SK-N-SH (cell line): Measurements from ENCODE around the gene SRSF3. TPM values are rescaled to one million over a fixed set of nuclear protein-coding genes. Genes with fewer than 3 reads are reported as not detected.

Source experiments
- CTCF ChIA-PET: fragments of 300-600, 350-600 bp; formaldehyde crosslinking; extraction: SDS; loops from one replicate; lab custom pipeline; 2021; lab: Yijun Ruan, JAX
- POLR2A ChIA-PET: fragments of 350-600 bp; sonication (Branson Sonifier 250); formaldehyde crosslinking; extraction: SDS; loops from one replicate; lab custom pipeline; 2020; ENCODE audit warnings: antibody characterized with exemption, inconsistent platforms; lab: Yijun Ruan, JAX
- DNase-seq: peaks from one replicate; pipeline ENCODE4 v3.0.0; 2012
- H2AFZ ChIP-seq: fragments of 200-600 bp; sonication (generic); 2 replicates; pipeline ENCODE4 v1.8.1; 2016; ENCODE audit warnings: antibody characterized with exemption, mild to moderate bottlenecking, low read depth
- H3F3A ChIP-seq: fragments of 200-600 bp; sonication (generic); replicated peaks from 2 replicates; pipeline ENCODE3; 2016; ENCODE audit warnings: antibody characterized with exemption, mild to moderate bottlenecking; ENCODE audit not compliant: insufficient read depth
- H3K27ac ChIP-seq, 2 experiments: fragments of 200-500 bp in 1 of 2; fragments of 200-600 bp in 1 of 2; sonication (Bioruptor generic) in 1 of 2; sonication (generic), shearing (Covaris generic) in 1 of 2; 2 replicates each; pipeline versions ENCODE4 v1.5.1 to v1.6.1; 2014 to 2016; ENCODE audit warnings: low read depth in 2 of 2, inconsistent platforms in 1 of 2, low read length in 1 of 2, mild to moderate bottlenecking in 1 of 2, mixed read lengths in 1 of 2
- H3K27me3 ChIP-seq: fragments of 200-600 bp; sonication (generic), shearing (Covaris generic); 2 replicates; pipeline ENCODE4 v1.6.1; 2016; ENCODE audit warnings: mixed run types; ENCODE audit not compliant: insufficient read depth
- H3K36me3 ChIP-seq, 2 experiments: fragments of 200-500 bp in 1 of 2; fragments of 200-600 bp in 1 of 2; sonication (Bioruptor generic) in 1 of 2; sonication (generic) in 1 of 2; replicated peaks in 1 of 2; 2 replicates each; pipeline versions ENCODE3 to v1.5.1; 2014 to 2016; ENCODE audit warnings: low read length in 1 of 2, mild to moderate bottlenecking in 1 of 2; ENCODE audit not compliant: insufficient read depth in 2 of 2, control insufficient read depth in 1 of 2
- H3K4me1 ChIP-seq, 2 experiments: fragments of 200-500 bp in 1 of 2; fragments of 200-600 bp in 1 of 2; sonication (Bioruptor generic) in 1 of 2; sonication (generic), shearing (Covaris generic) in 1 of 2; 2 replicates each; pipeline versions ENCODE4 v1.5.1 to v1.6.1; 2014 to 2016; ENCODE audit warnings: low read depth in 1 of 2, low read length in 1 of 2, mixed run types in 1 of 2; ENCODE audit not compliant: insufficient read depth in 2 of 2, control insufficient read depth in 1 of 2
- H3K4me2 ChIP-seq: fragments of 200-600 bp; sonication (generic), shearing (Covaris generic); 2 replicates; pipeline ENCODE4 v1.6.1; 2017; ENCODE audit warnings: mixed run types
- H3K4me3 ChIP-seq, 2 experiments: fragments of 200-500 bp in 1 of 2; fragments of 200-600 bp in 1 of 2; sonication (Bioruptor generic) in 1 of 2; sonication (generic), shearing (Covaris generic) in 1 of 2; 2 replicates each; pipeline versions ENCODE4 v1.5.1 to v1.8.1; 2014 to 2016; ENCODE audit warnings: low read depth in 2 of 2, inconsistent platforms in 1 of 2, low read length in 1 of 2, mild to moderate bottlenecking in 1 of 2, mixed read lengths in 1 of 2, moderate library complexity in 1 of 2
- H3K79me2 ChIP-seq: fragments of 200-600 bp; sonication (generic); 2 replicates; pipeline ENCODE4 v1.8.1; 2017; ENCODE audit warnings: mild to moderate bottlenecking; ENCODE audit not compliant: insufficient read depth
- H3K9ac ChIP-seq: fragments of 200-600 bp; sonication (generic); 2 replicates; pipeline ENCODE4 v1.6.1; 2017; ENCODE audit warnings: mixed run types
- H3K9me2 ChIP-seq: fragments of 200-600 bp; sonication (generic); 2 replicates; pipeline ENCODE4 v1.6.1; 2017; ENCODE audit warnings: mixed run types
- H3K9me3 ChIP-seq: fragments of 200-600 bp; sonication (generic); 2 replicates; pipeline ENCODE4 v1.6.1; 2017; ENCODE audit warnings: mixed run types, mild to moderate bottlenecking, moderate library complexity
- H4K20me1 ChIP-seq: fragments of 200-600 bp; sonication (generic); 2 replicates; pipeline ENCODE4 v1.6.1; 2017; ENCODE audit warnings: mild to moderate bottlenecking, mixed run types; ENCODE audit not compliant: insufficient read depth
- CHD2 ChIP-seq: fragments of 150-350 bp; IDR thresholded peaks from 2 replicates; pipeline ENCODE4 v1.6.1; 2018; ENCODE audit warnings: low read length; ENCODE audit not compliant: partially characterized antibody
- CTCF ChIP-seq: fragments of 200-600 bp; sonication (generic); IDR thresholded peaks from 2 replicates; pipeline ENCODE4 v1.6.1; 2017; ENCODE audit warnings: antibody characterized with exemption, mild to moderate bottlenecking, moderate library complexity
- EP300 ChIP-seq, 2 experiments: IDR thresholded peaks; 2 replicates each; pipeline versions ENCODE4 v1.4.0 to v1.6.1; 2012; ENCODE audit warnings: borderline replicate concordance in 1 of 2, low read depth in 1 of 2, low read length in 1 of 2
- EZH2phosphoT487 ChIP-seq: fragments of 200-600 bp; sonication (generic); IDR thresholded peaks from 2 replicates; pipeline ENCODE4 v1.6.1; 2017; ENCODE audit warnings: low read depth, mixed run types, mild to moderate bottlenecking, antibody characterized with exemption, moderate library complexity, borderline replicate concordance
- FOSL2 ChIP-seq: IDR thresholded peaks from 2 replicates; pipeline ENCODE4 v1.4.0; 2012; ENCODE audit warnings: low read depth, mild to moderate bottlenecking, moderate library complexity, borderline replicate concordance
- JUND ChIP-seq: IDR thresholded peaks from 2 replicates; pipeline ENCODE4 v1.4.0; 2012
- MEF2A ChIP-seq: IDR thresholded peaks from 2 replicates; pipeline ENCODE4 v1.4.0; 2012; ENCODE audit warnings: low read depth, borderline replicate concordance
- POLR2AphosphoS5 ChIP-seq: IDR thresholded peaks from 2 replicates; pipeline ENCODE4 v1.6.1; 2012; ENCODE audit warnings: low read depth, low read length
- RFX5 ChIP-seq: IDR thresholded peaks from 2 replicates; pipeline ENCODE4 v1.6.1; 2012; ENCODE audit warnings: mild to moderate bottlenecking, improper control_type of control experiment, low read length
- RXRA ChIP-seq: IDR thresholded peaks from 2 replicates; pipeline ENCODE4 v1.4.0; 2012; ENCODE audit warnings: low read depth, mild to moderate bottlenecking, borderline replicate concordance
- SIN3A ChIP-seq: IDR thresholded peaks from 2 replicates; pipeline ENCODE4 v1.6.1; 2012; ENCODE audit warnings: low read depth, mild to moderate bottlenecking, low read length, moderate library complexity, borderline replicate concordance
- TCF12 ChIP-seq: IDR thresholded peaks from 2 replicates; pipeline ENCODE4 v1.4.0; 2012
- TEAD4 ChIP-seq: IDR thresholded peaks from 2 replicates; pipeline ENCODE4 v1.4.0; 2012; ENCODE audit warnings: mild to moderate bottlenecking, borderline replicate concordance; ENCODE audit not compliant: insufficient read depth
- USF1 ChIP-seq: IDR thresholded peaks from 2 replicates; pipeline ENCODE4 v1.4.0; 2012; ENCODE audit warnings: low read depth, borderline replicate concordance
- ZBTB33 ChIP-seq: IDR thresholded peaks from 2 replicates; pipeline ENCODE4 v1.4.0; 2012; ENCODE audit warnings: low read depth, borderline replicate concordance
- WGBS: methylation state at CpG from one replicate; pipeline ENCODE4 v1.1.6; 2017; ENCODE audit warnings: low lambda C conversion rate; 5-methylcytosine and 5-hydroxymethylcytosine counted together
- polyA plus RNA-seq, 3 experiments: library from polyadenylated mRNA; depleted of rRNA; stranded (reverse); fragments of >200 nt; gene quantifications; 2 replicates each; pipeline ENCODE4 v1.2.3, GENCODE V29; 2012
- TF ChIP-seq, protein P1 (sequence below): IDR thresholded peaks from 2 replicates; pipeline ENCODE4 v1.4.0; 2012; ENCODE audit warnings: low read depth

The SRSF3 gene
- polyA plus RNA-seq, 1 of the 3 experiments (the other 2 are of a cell fraction) = 351 TPM

- H2AFZ ChIP-seq = no peak overlapping the region
- peaks cover 5% of the 10 kb centered on the region for H3F3A ChIP-seq
- H3K4me3 ChIP-seq = no peak overlapping the region
- peaks cover 8% of the 10 kb centered on the region for H4K20me1 ChIP-seq
- TF ChIP-seq RXRA = no peak
- no peak for TF ChIP-seq TEAD4
- TF ChIP-seq CHD2 = no peak
- TF ChIP-seq MEF2A = no peak
- TF ChIP-seq ZBTB33 = no peak
- TF ChIP-seq EZH2phosphoT487 = no peak
- TF ChIP-seq, protein P1, sequence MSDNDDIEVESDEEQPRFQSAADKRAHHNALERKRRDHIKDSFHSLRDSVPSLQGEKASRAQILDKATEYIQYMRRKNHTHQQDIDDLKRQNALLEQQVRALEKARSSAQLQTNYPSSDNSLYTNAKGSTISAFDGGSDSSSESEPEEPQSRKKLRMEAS = no peak
- TF ChIP-seq SIN3A = no peak
- TF ChIP-seq TCF12 = no peak
- no peak for TF ChIP-seq USF1
- no peak for TF ChIP-seq EP300 (IDR thresholded peaks at IDR 0.05; ENCODE audit: borderline replicate concordance in 1 of 2, low read depth in 1 of 2, low read length in 1 of 2)
- no peak for TF ChIP-seq POLR2AphosphoS5
- no peak for TF ChIP-seq FOSL2
- no peak for TF ChIP-seq CTCF
- no peak for TF ChIP-seq RFX5
- TF ChIP-seq JUND = no peak
- POLR2A ChIA-PET = no interaction called here
- CTCF ChIA-PET = interaction anchor here (4.8 kb wide), 1 partner anchor 138 kb away, joined by 28 read pairs; no protein-coding TSS in a partner anchor
- no peaks in the 10 kb centered on the region for H3K27me3 ChIP-seq
- H3K36me3 ChIP-seq = no peaks in the 10 kb centered on the region
- peaks cover 11 to 25% of the 10 kb centered on the region in 2 experiments; a peak in 3 of 4 replicates for H3K4me1 ChIP-seq
- no peak overlapping the region for H3K9ac ChIP-seq
- H3K27ac ChIP-seq = no peak overlapping the region
- H3K4me2 ChIP-seq = no peak overlapping the region
- H3K9me3 ChIP-seq = no peaks in the 10 kb centered on the region
- no peak for DNase-seq
- H3K9me2 ChIP-seq = no peaks in the 10 kb centered on the region
- H3K79me2 ChIP-seq = no peaks in the 10 kb centered on the region
- WGBS = 74% methylated on average over 4 of the region's 7 CpGs
Observed at GRCh38 chr6:36621371-36621855, 27.3 kb downstream of the SRSF3 start.
